SJSA1 (cell line): ENCODE data around the gene ZNF521. TPM values are rescaled to one million over a fixed set of nuclear protein-coding genes. Genes with fewer than 3 reads are reported as not detected.

Experiments
- DNase-seq, 2 experiments: peaks; one replicate each; pipeline ENCODE4 v3.0.0-alpha.2; 2015 to 2020; ENCODE audit warnings: low spot score in 2 of 2, low read depth in 1 of 2
- H3K27ac ChIP-seq: fragments of 250-450 bp; sonication (Bioruptor Pico); 2 replicates; pipeline ENCODE4 v1.5.1; 2020; ENCODE audit warnings: mild to moderate bottlenecking, moderate library complexity
- H3K27me3 ChIP-seq: fragments of 250-450 bp; sonication (Bioruptor Pico); replicated peaks from 2 replicates; pipeline ENCODE4 v1.5.1; 2020; ENCODE audit warnings: mild to moderate bottlenecking, moderate library complexity
- H3K36me3 ChIP-seq: fragments of 250-450 bp; sonication (Bioruptor Pico); 2 replicates; pipeline ENCODE4 v1.5.1; 2020; ENCODE audit warnings: mild to moderate bottlenecking
- H3K4me1 ChIP-seq: fragments of 250-450 bp; sonication (Bioruptor Pico); replicated peaks from 2 replicates; pipeline ENCODE4 v1.6.1; 2021; ENCODE audit warnings: mild to moderate bottlenecking
- H3K4me3 ChIP-seq: fragments of 250-450 bp; sonication (Bioruptor Pico); 2 replicates; pipeline ENCODE4 v1.5.1; 2020; ENCODE audit warnings: mild to moderate bottlenecking
- H3K9me3 ChIP-seq: fragments of 250-450 bp; sonication (Bioruptor Pico); replicated peaks from 2 replicates; pipeline ENCODE4 v1.5.1; 2020; ENCODE audit warnings: mild to moderate bottlenecking
- total RNA-seq: library from RNA; depleted of rRNA; stranded (reverse); fragments of >200 nt; shearing (Covaris generic); gene quantifications from 2 replicates; pipeline ENCODE4 v1.2.3, GENCODE V29; 2014

Gene ZNF521
- total RNA-seq, 1 experiment from 2014 or later = 0.34 TPM

GRCh38 chr18:25243754-25244153 lies 108.2 kb downstream of the ZNF521 start:
- Histone ChIP-seq H3K36me3 (no peaks in the 10 kb centered on the region), H3K27ac (no peak overlapping the region), H3K4me1 (peaks cover 14% of the 10 kb centered on the region), H3K9me3 (no peaks in the 10 kb centered on the region), H3K4me3 (no peak overlapping the region), H3K27me3 (no peaks in the 10 kb centered on the region)
- DNase-seq = no peak

GRCh38 chr18:25243257-25243656 lies 108.7 kb downstream of the ZNF521 start:
- Histone ChIP-seq H3K27me3 (no peaks in the 10 kb centered on the region), H3K4me3 (no peak overlapping the region)

GRCh38 chr18:25240420-25240770 lies 111.6 kb downstream of the ZNF521 start:
- no peak overlapping the region for H3K4me3 ChIP-seq
- no peaks in the 10 kb centered on the region for H3K27me3 ChIP-seq
- H3K9me3 ChIP-seq = no peaks in the 10 kb centered on the region
- no peaks in the 10 kb centered on the region for H3K36me3 ChIP-seq
- no peaks in the 10 kb centered on the region for H3K4me1 ChIP-seq
- H3K27ac ChIP-seq = no peak overlapping the region
- no peak for DNase-seq

More at GRCh38 chr18:25243257-25243656, 108.7 kb downstream of the ZNF521 start:
- Histone ChIP-seq H3K9me3 (no peaks in the 10 kb centered on the region), H3K27ac (no peak overlapping the region), H3K4me1 (peaks cover 13% of the 10 kb centered on the region), H3K36me3 (no peaks in the 10 kb centered on the region)
- no peak for DNase-seq

- no peak for DNase-seq
- Histone ChIP-seq H3K36me3 (no peaks in the 10 kb centered on the region), H3K9me3 (no peaks in the 10 kb centered on the region)
Observed at GRCh38 chr18:25239581-25240419, 112.2 kb downstream of the ZNF521 start.

GRCh38 chr18:25239151-25239550 lies 112.8 kb downstream of the ZNF521 start:
- no peak for DNase-seq
- Histone ChIP-seq H3K4me1 (no peaks in the 10 kb centered on the region), H3K36me3 (no peaks in the 10 kb centered on the region), H3K27ac (no peak overlapping the region), H3K4me3 (no peak overlapping the region), H3K27me3 (no peaks in the 10 kb centered on the region), H3K9me3 (no peaks in the 10 kb centered on the region)

More at GRCh38 chr18:25239581-25240419, 112.2 kb downstream of the ZNF521 start:
- H3K27me3 ChIP-seq = no peaks in the 10 kb centered on the region
- no peak overlapping the region for H3K27ac ChIP-seq
- H3K4me1 ChIP-seq = no peaks in the 10 kb centered on the region
- no peak overlapping the region for H3K4me3 ChIP-seq

- no peaks in the 10 kb centered on the region for H3K36me3 ChIP-seq
- no peak for DNase-seq
- no peaks in the 10 kb centered on the region for H3K27me3 ChIP-seq
- no peak overlapping the region for H3K4me3 ChIP-seq
- H3K9me3 ChIP-seq = no peaks in the 10 kb centered on the region
- no peaks in the 10 kb centered on the region for H3K4me1 ChIP-seq
- H3K27ac ChIP-seq = no peak overlapping the region
Observed at GRCh38 chr18:25237571-25238267, 114.2 kb downstream of the ZNF521 start.

- Histone ChIP-seq H3K27me3 (no peaks in the 10 kb centered on the region), H3K27ac (no peak overlapping the region), H3K9me3 (no peaks in the 10 kb centered on the region), H3K36me3 (no peaks in the 10 kb centered on the region), H3K4me1 (no peaks in the 10 kb centered on the region), H3K4me3 (no peak overlapping the region)
- no peak for DNase-seq
Observed at GRCh38 chr18:25236736-25237135, 115.2 kb downstream of the ZNF521 start.

GRCh38 chr18:25235401-25236042 lies 116.4 kb downstream of the ZNF521 start:
- H3K9me3 ChIP-seq = no peaks in the 10 kb centered on the region
- no peak for DNase-seq
- H3K4me1 ChIP-seq = 0 out of 2 replicates have a peak, but pooled peaks cover 5% of the 10 kb centered on the region
- no peaks in the 10 kb centered on the region for H3K36me3 ChIP-seq
- H3K27ac ChIP-seq = no peak overlapping the region
- H3K27me3 ChIP-seq = no peaks in the 10 kb centered on the region
- no peak overlapping the region for H3K4me3 ChIP-seq

- no peaks in the 10 kb centered on the region for H3K27me3 ChIP-seq
- no peaks in the 10 kb centered on the region for H3K9me3 ChIP-seq
- H3K27ac ChIP-seq = no peak overlapping the region
- H3K4me1 ChIP-seq = 0 out of 2 replicates have a peak, but pooled peaks cover 5% of the 10 kb centered on the region
- DNase-seq = no peak
- H3K4me3 ChIP-seq = no peak overlapping the region
- H3K36me3 ChIP-seq = no peaks in the 10 kb centered on the region
Observed at GRCh38 chr18:25234740-25235345, 117.1 kb downstream of the ZNF521 start.

- Histone ChIP-seq H3K27ac (no peak overlapping the region), H3K9me3 (no peaks in the 10 kb centered on the region), H3K27me3 (no peaks in the 10 kb centered on the region), H3K4me3 (no peak overlapping the region), H3K36me3 (no peaks in the 10 kb centered on the region), H3K4me1 (0 out of 2 replicates have a peak, but pooled peaks cover 5% of the 10 kb centered on the region)
- DNase-seq = no peak
Observed at GRCh38 chr18:25234322-25234639, 117.7 kb downstream of the ZNF521 start.

- Histone ChIP-seq H3K27me3 (no peaks in the 10 kb centered on the region), H3K27ac (no peak overlapping the region), H3K4me1 (0 out of 2 replicates have a peak, but pooled peaks cover 5% of the 10 kb centered on the region), H3K36me3 (no peaks in the 10 kb centered on the region), H3K9me3 (no peaks in the 10 kb centered on the region), H3K4me3 (no peak overlapping the region)
- DNase-seq = peak in 1 of 2 experiments; percentile 9
Observed at GRCh38 chr18:25233528-25234321, 118.2 kb downstream of the ZNF521 start.

- no peaks in the 10 kb centered on the region for H3K27me3 ChIP-seq
- 0 out of 2 replicates have a peak, but pooled peaks cover 5% of the 10 kb centered on the region for H3K4me1 ChIP-seq
- no peak overlapping the region for H3K27ac ChIP-seq
Observed at GRCh38 chr18:25231327-25231691, 120.7 kb downstream of the ZNF521 start.

More at GRCh38 chr18:25231327-25231691, 120.7 kb downstream of the ZNF521 start:
- no peaks in the 10 kb centered on the region for H3K36me3 ChIP-seq
- H3K4me3 ChIP-seq = no peak overlapping the region
- H3K9me3 ChIP-seq = no peaks in the 10 kb centered on the region
- DNase-seq = no peak
